K562 (cell line): Measurements from ENCODE around the gene XPC. TPM values are rescaled to one million over a fixed set of nuclear protein-coding genes. Genes with fewer than 3 reads are reported as not detected.

Experiments
- DDX20 ChIP-seq: fragments of 450-650 bp; IDR thresholded peaks from 2 replicates; pipeline ENCODE4 v1.6.1; 2016; ENCODE audit warnings: missing genetic modification characterization, low read depth, mild to moderate bottlenecking, missing compliant biosample characterization, moderate library complexity
- E2F3 ChIP-seq: fragments of 250-450 bp; sonication (Bioruptor Pico); IDR thresholded peaks from 2 replicates; pipeline ENCODE4 v1.4.0; 2020; ENCODE audit warnings: mild to moderate bottlenecking
- ELF1 ChIP-seq: fragments of 200-800 bp; sonication (Bioruptor generic); IDR thresholded peaks from 2 replicates; pipeline ENCODE4 v1.6.1; 2016; ENCODE audit warnings: missing genetic modification characterization, missing compliant biosample characterization
- HOXB6 ChIP-seq: fragments of 250-450 bp; sonication (Bioruptor Pico); IDR thresholded peaks from 2 replicates; pipeline ENCODE4 v1.5.1; 2022; ENCODE audit warnings: mild to moderate bottlenecking, borderline replicate concordance
- KDM5B ChIP-seq: fragments of 200-600 bp; sonication (generic); IDR thresholded peaks from 2 replicates; pipeline ENCODE4 v1.6.1; 2012; ENCODE audit warnings: low read depth, mild to moderate bottlenecking, moderate library complexity, low read length, control low read depth, inconsistent platforms; ENCODE audit not compliant: insufficient replicate concordance
- RBM25 ChIP-seq: fragments of 200-400 bp; formaldehyde crosslinking; IDR thresholded peaks from 2 replicates; pipeline ENCODE4 v1.6.1; 2018; ENCODE audit warnings: low read length, low read depth, moderate library complexity; ENCODE audit not compliant: severe bottlenecking
- THRAP3 ChIP-seq: fragments of 450-650 bp; IDR thresholded peaks from 2 replicates; pipeline ENCODE4 v1.6.1; 2016; ENCODE audit warnings: mild to moderate bottlenecking, inconsistent platforms, borderline replicate concordance
- ZBTB7A ChIP-seq: IDR thresholded peaks from 2 replicates; pipeline ENCODE4 v1.6.1; 2011; ENCODE audit warnings: low read depth, mild to moderate bottlenecking, low read length, moderate library complexity, borderline replicate concordance; ENCODE audit not compliant: control insufficient read depth
- ZNF23 ChIP-seq: fragments of 250-450 bp; sonication (Bioruptor Pico); IDR thresholded peaks from 2 replicates; pipeline ENCODE4 v1.4.0; 2020; ENCODE audit warnings: mild to moderate bottlenecking
- ZNF41 ChIP-seq: fragments of 250-450 bp; sonication (Bioruptor Pico); conservative IDR thresholded peaks from 2 replicates; pipeline ENCODE4 v1.4.0; 2020; ENCODE audit warnings: mild to moderate bottlenecking
- polyA plus RNA-seq, 8 experiments: library from polyadenylated mRNA; depleted of rRNA in 4 of 8; stranded (reverse) in 5 of 8; unstranded in 3 of 8; fragments of >200 nt; fragmentation: Nextera tagmentation in 2 of 8; fragmentation: Illumina TruSeq in 1 of 8; extraction: Ambion mirVana in 2 of 8; extraction: Trizol in 1 of 8; gene quantifications; 2 replicates each; pipeline versions ENCODE4 v1.2.1 to v1.2.3, GENCODE V29; 2011 to 2014; ENCODE audit warnings: inconsistent platforms in 1 of 8, missing spikeins in 1 of 8
- total RNA-seq, 7 experiments: library from RNA; depleted of rRNA in 6 of 7; stranded (reverse); fragments of >200 nt in 6 of 7; fragmentation: Illumina TruSeq in 2 of 7; extraction: Trizol in 2 of 7; gene quantifications; 2 replicates each; pipeline versions ENCODE4 v1.2.1 to v1.2.3, GENCODE V29; 2011 to 2021; ENCODE audit warnings: low replicate concordance in 1 of 7
- TF ChIP-seq, protein P1 (sequence below): fragments of 250-450 bp; sonication (Bioruptor Pico); IDR thresholded peaks from 2 replicates; pipeline ENCODE4 v1.5.1; 2021; ENCODE audit warnings: mild to moderate bottlenecking
- TF ChIP-seq, protein P2 (sequence below), 2 experiments: fragments of 450-650 bp in 1 of 2; IDR thresholded peaks; 2 replicates each; pipeline ENCODE4 v1.6.1; 2011 to 2017; ENCODE audit warnings: low read depth in 2 of 2, antibody characterized with exemption in 1 of 2, borderline replicate concordance in 1 of 2, low read length in 1 of 2, mild to moderate bottlenecking in 1 of 2, mixed read lengths in 1 of 2; ENCODE audit not compliant: control insufficient read depth in 1 of 2
- TF ChIP-seq, protein P3 (sequence below): fragments of 250-450 bp; sonication (Bioruptor Pico); IDR thresholded peaks from 2 replicates; pipeline ENCODE4 v1.4.0; 2020
- TF ChIP-seq, protein P4 (sequence below): sonication (generic); IDR thresholded peaks from 2 replicates; pipeline ENCODE4 v1.6.1; 2016

The XPC gene
- total and polyA plus RNA-seq, 9 of the 15 experiments (the other 6 are each of a cell fraction or from before 2014, with no cell fraction given): 3.8 to 54.7 (median 41.3) TPM

DNA sequence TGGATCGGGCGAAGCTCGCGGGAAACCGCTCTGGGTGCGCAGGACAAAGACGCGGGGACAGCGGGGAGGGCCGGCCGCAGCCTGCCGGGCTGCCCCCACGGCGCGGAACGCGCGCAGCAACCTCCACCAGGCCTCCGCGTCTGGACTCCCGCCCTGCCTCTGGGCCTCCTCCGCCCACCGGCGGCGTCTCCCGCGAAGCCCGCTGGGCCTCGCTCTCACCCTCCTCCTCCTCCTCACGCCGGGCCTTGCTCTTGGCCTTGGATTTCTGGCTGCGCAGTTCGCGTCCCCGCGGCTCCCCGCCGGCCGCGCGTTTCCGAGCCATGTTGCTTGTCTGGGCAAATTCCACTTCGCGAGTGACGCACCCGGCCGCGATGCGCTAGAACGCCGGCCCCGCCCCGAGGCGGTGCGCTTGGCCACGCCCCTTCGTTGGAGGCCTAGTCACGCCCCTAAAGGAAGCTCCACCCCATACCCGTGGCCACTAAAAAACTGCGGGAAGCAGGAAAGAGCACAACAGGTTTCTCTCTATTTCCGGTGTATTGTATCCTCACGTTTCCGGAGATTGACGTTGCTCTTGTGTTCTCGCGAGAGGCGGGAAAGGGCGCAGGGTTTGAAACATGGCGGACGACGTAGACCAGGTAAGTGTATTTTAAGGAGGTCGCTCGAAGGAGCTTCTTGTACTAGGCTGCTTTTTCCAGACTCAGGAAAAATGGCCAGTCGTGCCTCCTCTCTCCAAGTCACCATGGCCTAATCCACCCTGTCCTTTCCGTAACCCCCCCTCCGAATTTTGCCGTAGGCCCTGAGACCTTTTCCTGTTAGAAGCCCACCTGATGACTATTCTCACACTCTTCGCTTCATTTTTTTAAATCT is at the start of gene XPC, which contains the start of gene LSM3 (continued):
- TF ChIP-seq, protein P1, sequence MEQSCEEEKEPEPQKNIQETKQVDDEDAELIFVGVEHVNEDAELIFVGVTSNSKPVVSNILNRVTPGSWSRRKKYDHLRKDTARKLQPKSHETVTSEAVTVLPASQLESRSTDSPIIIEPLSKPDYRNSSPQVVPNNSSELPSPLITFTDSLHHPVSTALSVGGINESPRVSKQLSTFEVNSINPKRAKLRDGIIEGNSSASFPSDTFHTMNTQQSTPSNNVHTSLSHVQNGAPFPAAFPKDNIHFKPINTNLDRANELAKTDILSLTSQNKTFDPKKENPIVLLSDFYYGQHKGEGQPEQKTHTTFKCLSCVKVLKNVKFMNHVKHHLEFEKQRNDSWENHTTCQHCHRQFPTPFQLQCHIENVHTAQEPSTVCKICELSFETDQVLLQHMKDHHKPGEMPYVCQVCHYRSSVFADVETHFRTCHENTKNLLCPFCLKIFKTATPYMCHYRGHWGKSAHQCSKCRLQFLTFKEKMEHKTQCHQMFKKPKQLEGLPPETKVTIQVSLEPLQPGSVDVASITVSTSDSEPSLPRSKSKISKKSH: no peak
- TF ChIP-seq, protein P2, sequence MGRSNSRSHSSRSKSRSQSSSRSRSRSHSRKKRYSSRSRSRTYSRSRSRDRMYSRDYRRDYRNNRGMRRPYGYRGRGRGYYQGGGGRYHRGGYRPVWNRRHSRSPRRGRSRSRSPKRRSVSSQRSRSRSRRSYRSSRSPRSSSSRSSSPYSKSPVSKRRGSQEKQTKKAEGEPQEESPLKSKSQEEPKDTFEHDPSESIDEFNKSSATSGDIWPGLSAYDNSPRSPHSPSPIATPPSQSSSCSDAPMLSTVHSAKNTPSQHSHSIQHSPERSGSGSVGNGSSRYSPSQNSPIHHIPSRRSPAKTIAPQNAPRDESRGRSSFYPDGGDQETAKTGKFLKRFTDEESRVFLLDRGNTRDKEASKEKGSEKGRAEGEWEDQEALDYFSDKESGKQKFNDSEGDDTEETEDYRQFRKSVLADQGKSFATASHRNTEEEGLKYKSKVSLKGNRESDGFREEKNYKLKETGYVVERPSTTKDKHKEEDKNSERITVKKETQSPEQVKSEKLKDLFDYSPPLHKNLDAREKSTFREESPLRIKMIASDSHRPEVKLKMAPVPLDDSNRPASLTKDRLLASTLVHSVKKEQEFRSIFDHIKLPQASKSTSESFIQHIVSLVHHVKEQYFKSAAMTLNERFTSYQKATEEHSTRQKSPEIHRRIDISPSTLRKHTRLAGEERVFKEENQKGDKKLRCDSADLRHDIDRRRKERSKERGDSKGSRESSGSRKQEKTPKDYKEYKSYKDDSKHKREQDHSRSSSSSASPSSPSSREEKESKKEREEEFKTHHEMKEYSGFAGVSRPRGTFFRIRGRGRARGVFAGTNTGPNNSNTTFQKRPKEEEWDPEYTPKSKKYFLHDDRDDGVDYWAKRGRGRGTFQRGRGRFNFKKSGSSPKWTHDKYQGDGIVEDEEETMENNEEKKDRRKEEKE (IDR thresholded peaks at IDR 0.05; ENCODE audit: borderline replicate concordance in 1 of 2, control insufficient read depth in 1 of 2, low read depth in 2 of 2, low read length in 1 of 2): 0 out of 4 replicates have a peak, but pooled peaks of 1 of the 2 experiments have one; percentile 54
- peak; percentile 99 for TF ChIP-seq RBM25
- TF ChIP-seq THRAP3: no peak
- TF ChIP-seq E2F3 (CRISPR knock-in tag): peak; percentile 91
- peak; percentile 56; the same call in 1 of the 2 replicates for TF ChIP-seq ZBTB7A
- TF ChIP-seq KDM5B: peak; percentile 95
- TF ChIP-seq DDX20: no peak
- TF ChIP-seq HOXB6 (CRISPR knock-in tag): no peak
- TF ChIP-seq ZNF41 (CRISPR knock-in tag): 0 out of 2 replicates have a peak, but pooled peaks have one; percentile 10
- TF ChIP-seq, protein P3, sequence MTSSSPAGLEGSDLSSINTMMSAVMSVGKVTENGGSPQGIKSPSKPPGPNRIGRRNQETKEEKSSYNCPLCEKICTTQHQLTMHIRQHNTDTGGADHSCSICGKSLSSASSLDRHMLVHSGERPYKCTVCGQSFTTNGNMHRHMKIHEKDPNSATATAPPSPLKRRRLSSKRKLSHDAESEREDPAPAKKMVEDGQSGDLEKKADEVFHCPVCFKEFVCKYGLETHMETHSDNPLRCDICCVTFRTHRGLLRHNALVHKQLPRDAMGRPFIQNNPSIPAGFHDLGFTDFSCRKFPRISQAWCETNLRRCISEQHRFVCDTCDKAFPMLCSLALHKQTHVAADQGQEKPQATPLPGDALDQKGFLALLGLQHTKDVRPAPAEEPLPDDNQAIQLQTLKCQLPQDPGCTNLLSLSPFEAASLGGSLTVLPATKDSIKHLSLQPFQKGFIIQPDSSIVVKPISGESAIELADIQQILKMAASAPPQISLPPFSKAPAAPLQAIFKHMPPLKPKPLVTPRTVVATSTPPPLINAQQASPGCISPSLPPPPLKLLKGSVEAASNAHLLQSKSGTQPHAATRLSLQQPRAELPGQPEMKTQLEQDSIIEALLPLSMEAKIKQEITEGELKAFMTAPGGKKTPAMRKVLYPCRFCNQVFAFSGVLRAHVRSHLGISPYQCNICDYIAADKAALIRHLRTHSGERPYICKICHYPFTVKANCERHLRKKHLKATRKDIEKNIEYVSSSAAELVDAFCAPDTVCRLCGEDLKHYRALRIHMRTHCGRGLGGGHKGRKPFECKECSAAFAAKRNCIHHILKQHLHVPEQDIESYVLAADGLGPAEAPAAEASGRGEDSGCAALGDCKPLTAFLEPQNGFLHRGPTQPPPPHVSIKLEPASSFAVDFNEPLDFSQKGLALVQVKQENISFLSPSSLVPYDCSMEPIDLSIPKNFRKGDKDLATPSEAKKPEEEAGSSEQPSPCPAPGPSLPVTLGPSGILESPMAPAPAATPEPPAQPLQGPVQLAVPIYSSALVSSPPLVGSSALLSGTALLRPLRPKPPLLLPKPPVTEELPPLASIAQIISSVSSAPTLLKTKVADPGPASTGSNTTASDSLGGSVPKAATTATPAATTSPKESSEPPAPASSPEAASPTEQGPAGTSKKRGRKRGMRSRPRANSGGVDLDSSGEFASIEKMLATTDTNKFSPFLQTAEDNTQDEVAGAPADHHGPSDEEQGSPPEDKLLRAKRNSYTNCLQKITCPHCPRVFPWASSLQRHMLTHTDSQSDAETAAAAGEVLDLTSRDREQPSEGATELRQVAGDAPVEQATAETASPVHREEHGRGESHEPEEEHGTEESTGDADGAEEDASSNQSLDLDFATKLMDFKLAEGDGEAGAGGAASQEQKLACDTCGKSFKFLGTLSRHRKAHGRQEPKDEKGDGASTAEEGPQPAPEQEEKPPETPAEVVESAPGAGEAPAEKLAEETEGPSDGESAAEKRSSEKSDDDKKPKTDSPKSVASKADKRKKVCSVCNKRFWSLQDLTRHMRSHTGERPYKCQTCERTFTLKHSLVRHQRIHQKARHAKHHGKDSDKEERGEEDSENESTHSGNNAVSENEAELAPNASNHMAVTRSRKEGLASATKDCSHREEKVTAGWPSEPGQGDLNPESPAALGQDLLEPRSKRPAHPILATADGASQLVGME (CRISPR knock-in tag): peak; percentile 82; the same call in 1 of the 2 replicates
- peak; percentile 99 for TF ChIP-seq ELF1 (tag)
- TF ChIP-seq, protein P4, sequence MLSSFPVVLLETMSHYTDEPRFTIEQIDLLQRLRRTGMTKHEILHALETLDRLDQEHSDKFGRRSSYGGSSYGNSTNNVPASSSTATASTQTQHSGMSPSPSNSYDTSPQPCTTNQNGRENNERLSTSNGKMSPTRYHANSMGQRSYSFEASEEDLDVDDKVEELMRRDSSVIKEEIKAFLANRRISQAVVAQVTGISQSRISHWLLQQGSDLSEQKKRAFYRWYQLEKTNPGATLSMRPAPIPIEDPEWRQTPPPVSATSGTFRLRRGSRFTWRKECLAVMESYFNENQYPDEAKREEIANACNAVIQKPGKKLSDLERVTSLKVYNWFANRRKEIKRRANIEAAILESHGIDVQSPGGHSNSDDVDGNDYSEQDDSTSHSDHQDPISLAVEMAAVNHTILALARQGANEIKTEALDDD: peak; percentile 85; the same call in 1 of the 2 replicates
- TF ChIP-seq ZNF23 (CRISPR knock-in tag): no peak
